Measurements from ENCODE around the gene BTBD18.

Gene BTBD18

DNA sequence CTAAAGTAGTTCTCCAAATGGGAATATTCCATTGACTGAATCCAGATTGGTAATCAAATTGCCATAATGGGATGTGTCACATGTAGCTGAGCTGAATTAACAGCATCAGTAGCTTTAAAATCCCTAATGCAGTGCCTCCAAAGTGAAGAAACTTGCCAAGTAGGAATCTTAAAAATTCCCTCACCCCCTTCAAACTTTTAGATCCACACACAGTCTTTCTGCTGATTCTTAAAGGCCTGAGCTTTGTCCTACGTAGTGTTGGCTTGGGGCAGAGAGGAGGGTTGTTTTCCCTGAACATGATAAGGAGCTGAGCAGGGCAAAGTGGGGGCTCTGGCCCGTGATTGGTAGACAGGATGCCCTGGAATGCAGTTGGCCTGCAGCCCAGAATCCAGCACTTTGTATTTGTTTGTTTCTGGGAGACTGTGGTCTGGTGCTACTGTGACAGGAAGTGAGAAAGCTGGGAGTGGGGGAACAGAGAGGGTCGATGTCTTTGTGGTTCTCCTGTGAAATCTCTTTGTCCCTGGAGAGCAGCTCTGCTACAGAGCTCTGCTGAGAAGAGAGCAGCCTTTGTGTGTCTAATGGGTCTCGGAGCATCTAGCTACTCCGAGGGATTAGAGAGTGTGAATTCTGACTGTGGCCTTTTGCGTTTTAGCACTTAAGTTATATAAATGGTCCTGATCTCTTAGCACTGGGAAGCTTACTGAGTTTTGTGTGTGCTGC lies 26.9 kb upstream of the BTBD18 start:
- TF ChIP-seq, protein P1, sequence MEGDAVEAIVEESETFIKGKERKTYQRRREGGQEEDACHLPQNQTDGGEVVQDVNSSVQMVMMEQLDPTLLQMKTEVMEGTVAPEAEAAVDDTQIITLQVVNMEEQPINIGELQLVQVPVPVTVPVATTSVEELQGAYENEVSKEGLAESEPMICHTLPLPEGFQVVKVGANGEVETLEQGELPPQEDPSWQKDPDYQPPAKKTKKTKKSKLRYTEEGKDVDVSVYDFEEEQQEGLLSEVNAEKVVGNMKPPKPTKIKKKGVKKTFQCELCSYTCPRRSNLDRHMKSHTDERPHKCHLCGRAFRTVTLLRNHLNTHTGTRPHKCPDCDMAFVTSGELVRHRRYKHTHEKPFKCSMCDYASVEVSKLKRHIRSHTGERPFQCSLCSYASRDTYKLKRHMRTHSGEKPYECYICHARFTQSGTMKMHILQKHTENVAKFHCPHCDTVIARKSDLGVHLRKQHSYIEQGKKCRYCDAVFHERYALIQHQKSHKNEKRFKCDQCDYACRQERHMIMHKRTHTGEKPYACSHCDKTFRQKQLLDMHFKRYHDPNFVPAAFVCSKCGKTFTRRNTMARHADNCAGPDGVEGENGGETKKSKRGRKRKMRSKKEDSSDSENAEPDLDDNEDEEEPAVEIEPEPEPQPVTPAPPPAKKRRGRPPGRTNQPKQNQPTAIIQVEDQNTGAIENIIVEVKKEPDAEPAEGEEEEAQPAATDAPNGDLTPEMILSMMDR (IDR thresholded peaks at IDR 0.05; ENCODE audit: low read depth, low read length, missing control alignments): no peak
- Histone ChIP-seq H3K36me3 (replicated peaks) (no peaks in the 10 kb centered on the region), H3K27me3 (replicated peaks) (no peaks in the 10 kb centered on the region), H3K27ac (peak overlapping the region; percentile 97), H3K4me3 (ENCODE audit: low read depth, low read length) (peak overlapping the region; percentile 29)
- peak; percentile 100 for DNase-seq
- in situ Hi-C loops (cut with HindIII; ENCODE audit: low pct_ligation_motif_present, low sequenced_read_pairs): no loop called here

DNA sequence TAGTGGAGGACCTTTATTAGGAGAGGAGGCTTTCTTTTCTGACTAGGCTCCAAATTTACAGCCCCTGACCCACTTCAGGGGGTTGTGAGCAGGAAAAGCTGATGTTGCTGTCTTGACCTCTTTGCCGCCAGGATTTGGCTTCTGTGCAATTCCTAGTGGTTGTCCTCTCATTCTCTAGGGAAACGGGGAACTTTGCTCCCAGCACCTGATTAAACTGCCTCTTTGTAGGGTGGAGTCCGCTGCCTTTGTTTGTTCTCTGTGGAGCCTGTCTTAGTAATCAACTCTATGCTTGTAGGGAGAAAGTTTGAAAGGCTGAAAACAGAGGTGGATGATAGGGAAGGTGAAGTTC lies 26.3 kb upstream of the BTBD18 start:
- TF ChIP-seq, protein P1 (IDR thresholded peaks at IDR 0.05; ENCODE audit: low read depth, low read length, missing control alignments): no peak
- DNase-seq: peak; percentile 25
- in situ Hi-C loops (cut with HindIII; ENCODE audit: low pct_ligation_motif_present, low sequenced_read_pairs): no loop called here
- Histone ChIP-seq H3K27me3 (replicated peaks) (no peaks in the 10 kb centered on the region), H3K4me3 (ENCODE audit: low read depth, low read length) (peak overlapping the region; percentile 29), H3K27ac (peak overlapping the region; percentile 97), H3K36me3 (replicated peaks) (no peaks in the 10 kb centered on the region)

DNA sequence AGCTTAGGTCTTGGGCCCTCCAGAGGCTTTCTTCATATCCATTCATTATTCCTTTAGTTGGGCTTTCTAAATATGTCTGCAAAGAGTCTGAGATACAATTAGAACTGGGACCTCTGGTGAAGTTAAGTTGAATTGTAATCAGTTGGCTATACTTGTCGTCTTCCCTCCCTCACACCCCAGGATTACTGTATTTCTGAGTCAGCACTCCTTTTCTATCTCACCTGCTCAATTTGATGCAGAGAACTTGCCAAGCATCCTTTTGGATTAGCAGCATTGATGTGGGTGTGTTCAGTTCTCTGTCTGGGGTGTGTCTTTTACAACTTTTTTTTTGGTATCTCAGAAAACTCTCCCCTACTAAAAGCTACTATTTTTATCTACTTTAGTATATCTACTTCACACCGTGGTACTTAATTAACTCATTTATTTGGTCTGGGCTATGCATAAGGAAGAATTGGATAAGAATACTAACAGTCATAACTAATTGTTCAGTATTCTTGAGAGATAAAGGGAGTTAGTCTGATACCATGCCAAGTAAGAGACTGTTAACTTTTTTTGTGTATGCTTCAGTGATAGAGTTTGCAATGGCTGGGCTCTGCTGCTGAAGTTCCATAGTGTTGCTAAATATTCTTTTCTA lies 25.1 kb upstream of the BTBD18 start:
- DNase-seq: no peak
- no peak overlapping the region for H3K4me3 ChIP-seq (ENCODE audit: low read depth, low read length)
- no peaks in the 10 kb centered on the region for H3K36me3 ChIP-seq (replicated peaks)
- H3K27ac ChIP-seq: peak overlapping the region; percentile 97
- H3K27me3 ChIP-seq (replicated peaks): no peaks in the 10 kb centered on the region
- in situ Hi-C loops (cut with HindIII; ENCODE audit: low pct_ligation_motif_present, low sequenced_read_pairs): no loop called here
- TF ChIP-seq, protein P1 (IDR thresholded peaks at IDR 0.05; ENCODE audit: low read depth, low read length, missing control alignments): no peak

DNA sequence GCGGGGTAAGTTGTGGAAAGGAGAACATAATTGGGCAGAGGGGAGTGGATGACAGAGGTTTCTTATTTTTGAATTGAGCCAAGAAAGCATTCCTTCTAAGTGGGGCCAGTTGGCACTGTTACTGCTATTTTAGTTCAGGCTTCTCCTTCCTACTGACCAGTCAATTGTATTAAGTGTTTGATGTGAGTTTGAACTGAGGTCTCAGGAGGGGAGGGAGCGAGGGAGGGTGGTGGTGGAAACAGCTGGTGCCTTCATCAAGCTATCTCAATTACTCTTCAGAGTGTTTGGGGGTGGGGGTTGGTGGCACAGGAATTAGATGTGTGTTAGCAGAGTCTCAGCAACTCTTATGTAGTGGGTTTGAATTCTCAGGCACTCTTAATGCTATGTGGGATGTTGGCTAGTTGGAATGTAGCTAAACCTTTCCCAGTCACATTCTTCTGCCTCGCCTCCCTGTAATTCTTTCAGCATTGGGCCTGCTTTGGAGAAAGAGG lies 24.5 kb upstream of the BTBD18 start:
- DNase-seq: no peak
- no peak overlapping the region for H3K4me3 ChIP-seq (ENCODE audit: low read depth, low read length)
- H3K27me3 ChIP-seq (replicated peaks): no peaks in the 10 kb centered on the region
- TF ChIP-seq, protein P1 (IDR thresholded peaks at IDR 0.05; ENCODE audit: low read depth, low read length, missing control alignments): no peak
- no peaks in the 10 kb centered on the region for H3K36me3 ChIP-seq (replicated peaks)
- H3K27ac ChIP-seq: peak overlapping the region; percentile 32
- in situ Hi-C loops (cut with HindIII; ENCODE audit: low pct_ligation_motif_present, low sequenced_read_pairs): no loop called here

DNA sequence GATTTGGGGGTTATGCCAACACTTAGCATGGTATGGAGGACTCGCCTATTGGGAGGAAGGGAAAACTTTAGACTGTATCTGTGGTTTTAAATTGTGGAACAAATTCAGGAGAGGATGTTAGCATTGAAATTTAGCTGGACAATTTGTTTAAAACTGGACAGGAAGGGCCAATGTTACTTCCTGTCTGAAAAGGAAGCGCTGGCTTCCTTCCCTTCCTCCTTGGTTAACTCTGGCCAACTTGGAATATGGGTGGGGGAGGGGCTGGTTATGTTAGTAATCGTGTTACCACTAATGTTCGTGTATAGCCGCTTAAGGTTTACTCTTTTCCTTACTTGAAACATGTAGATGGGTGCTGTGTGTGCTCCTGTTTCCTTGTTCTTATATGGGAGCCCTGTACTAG lies 23.9 kb upstream of the BTBD18 start:
- no peaks in the 10 kb centered on the region for H3K27me3 ChIP-seq (replicated peaks)
- DNase-seq: no peak
- no peaks in the 10 kb centered on the region for H3K36me3 ChIP-seq (replicated peaks)
- H3K4me3 ChIP-seq (ENCODE audit: low read depth, low read length): no peak overlapping the region
- peak overlapping the region; percentile 32 for H3K27ac ChIP-seq
- in situ Hi-C loops (cut with HindIII; ENCODE audit: low pct_ligation_motif_present, low sequenced_read_pairs): no loop called here
- TF ChIP-seq, protein P1 (IDR thresholded peaks at IDR 0.05; ENCODE audit: low read depth, low read length, missing control alignments): no peak

Measured in brain microvascular endothelial cell (primary cell).